Neural crest cell (in vitro differentiated cells): ENCODE measurements around the gene EEF1AKMT3. TPM values are rescaled to one million over a fixed set of nuclear protein-coding genes. Genes with fewer than 3 reads are reported as not detected.
A peak's percentile ranks its signal among the peaks of the same experiment; 100 is the strongest.

Source experiments
- DNase-seq: peaks from one replicate; pipeline ENCODE4 v3.0.0; 2021; ENCODE audit warnings: low read depth, mixed read lengths, low spot score
- H3K27ac Mint-ChIP-seq: one replicate; pipeline ENCODE4 v1.8.0; 2021; ENCODE audit warnings: mild to moderate bottlenecking, mixed read lengths; ENCODE audit not compliant: unreplicated experiment
- H3K27me3 Mint-ChIP-seq: 2 replicates; pipeline ENCODE4 v1.8.0; 2021; ENCODE audit warnings: low read depth, mild to moderate bottlenecking, mixed read lengths
- H3K36me3 Mint-ChIP-seq: 2 replicates; pipeline ENCODE4 v1.8.0; 2021; ENCODE audit warnings: low read depth, mild to moderate bottlenecking, mixed read lengths
- H3K4me1 Mint-ChIP-seq: 2 replicates; pipeline ENCODE4 v1.8.0; 2021; ENCODE audit warnings: mixed read lengths
- H3K4me3 Mint-ChIP-seq: one replicate; pipeline ENCODE4 v1.8.0; 2021; ENCODE audit warnings: mild to moderate bottlenecking, mixed read lengths
- H3K9me3 Mint-ChIP-seq: 2 replicates; pipeline ENCODE4 v1.8.0; 2021; ENCODE audit warnings: mixed read lengths
- CTCF ChIP-seq: fragments of 200-600 bp; sonication (generic); conservative IDR thresholded peaks from 2 replicates; pipeline ENCODE4 v1.5.0; 2021; ENCODE audit warnings: antibody characterized with exemption, mild to moderate bottlenecking
- total RNA-seq: library from RNA; stranded (reverse); gene quantifications from 2 replicates; pipeline ENCODE4 v1.2.1, GENCODE V29; 2021

The EEF1AKMT3 gene
- total RNA-seq, 1 donor from 2014 or later: 5.6 TPM

- no peaks in the 10 kb centered on the region for H3K4me1 Mint-ChIP-seq
- H3K4me3 Mint-ChIP-seq: no peak overlapping the region
- no peaks in the 10 kb centered on the region for H3K27me3 Mint-ChIP-seq
- H3K9me3 Mint-ChIP-seq: no peaks in the 10 kb centered on the region
- H3K27ac Mint-ChIP-seq: no peak overlapping the region
- no peak for DNase-seq
- TF ChIP-seq CTCF: no peak
- H3K36me3 Mint-ChIP-seq: peaks cover 7% of the 10 kb centered on the region
Observed at GRCh38 chr12:57821474-57822214, 49.2 kb downstream of the EEF1AKMT3 start.

- no peak for DNase-seq
- Mint-ChIP-seq H3K4me1 (no peaks in the 10 kb centered on the region), H3K27me3 (no peaks in the 10 kb centered on the region), H3K9me3 (no peaks in the 10 kb centered on the region), H3K27ac (no peak overlapping the region), H3K4me3 (no peak overlapping the region), H3K36me3 (peaks cover 10% of the 10 kb centered on the region)
- no peak for TF ChIP-seq CTCF
Observed at GRCh38 chr12:57822392-57823130, 50.1 kb downstream of the EEF1AKMT3 start.

GRCh38 chr12:57823131-57823907 is 50.9 kb downstream of the EEF1AKMT3 start:
- TF ChIP-seq CTCF: no peak
- Mint-ChIP-seq H3K4me1 (no peaks in the 10 kb centered on the region), H3K27me3 (no peaks in the 10 kb centered on the region), H3K9me3 (no peaks in the 10 kb centered on the region), H3K4me3 (no peak overlapping the region), H3K36me3 (peaks cover 10% of the 10 kb centered on the region), H3K27ac (peak overlapping the region; percentile 40)
- no peak for DNase-seq

- Mint-ChIP-seq H3K9me3 (no peaks in the 10 kb centered on the region), H3K27me3 (no peaks in the 10 kb centered on the region), H3K36me3 (peaks cover 10% of the 10 kb centered on the region), H3K27ac (no peak overlapping the region), H3K4me1 (no peaks in the 10 kb centered on the region), H3K4me3 (no peak overlapping the region)
- TF ChIP-seq CTCF: no peak
- DNase-seq: no peak
Observed at GRCh38 chr12:57823908-57824640, 51.7 kb downstream of the EEF1AKMT3 start.

GRCh38 chr12:57825451-57825850 is 53.0 kb downstream of the EEF1AKMT3 start:
- no peak overlapping the region for H3K4me3 Mint-ChIP-seq
- peaks cover 10% of the 10 kb centered on the region for H3K36me3 Mint-ChIP-seq
- no peak for DNase-seq
- H3K9me3 Mint-ChIP-seq: no peaks in the 10 kb centered on the region
- H3K27ac Mint-ChIP-seq: no peak overlapping the region
- H3K4me1 Mint-ChIP-seq: no peaks in the 10 kb centered on the region
- no peaks in the 10 kb centered on the region for H3K27me3 Mint-ChIP-seq
- no peak for TF ChIP-seq CTCF
